NCI-H187 (cell line): Measurements from ENCODE around the gene USP44.
"Not testable (repeated sequence)": the region's sequence is repeated elsewhere in the genome, so short reads cannot be mapped to it uniquely, and the experiment has no call there.

Source experiments
- DNase-seq, 2 experiments: peaks; one replicate each; lab custom pipeline; 2025; lab: John Stamatoyannopoulos, UW

Gene USP44

GRCh38 chr12:95506707-95507523 lies 44.4 kb downstream of the USP44 start:
- DNase-seq: no peak

- no peak for DNase-seq
These were observed 46.2 kb downstream of the USP44 start for GRCh38 chr12:95505039-95505438.

GRCh38 chr12:95504140-95504539 lies 47.1 kb downstream of the USP44 start:
- no peak for DNase-seq

- DNase-seq: no peak
These were observed 51.5 kb downstream of the USP44 start for GRCh38 chr12:95499772-95500171.

GRCh38 chr12:95498968-95499367 lies 52.3 kb downstream of the USP44 start:
- DNase-seq: no peak

GRCh38 chr12:95497031-95497430 lies 54.2 kb downstream of the USP44 start:
- no peak for DNase-seq

- DNase-seq: no peak
These were observed 55.8 kb downstream of the USP44 start for GRCh38 chr12:95495433-95495832.

GRCh38 chr12:95494888-95495287 lies 56.4 kb downstream of the USP44 start:
- no peak for DNase-seq

GRCh38 chr12:95492462-95492861 lies 58.8 kb downstream of the USP44 start:
- DNase-seq: no peak

GRCh38 chr12:95487024-95487423 lies 64.3 kb downstream of the USP44 start:
- DNase-seq: no peak

- DNase-seq: no peak
These were observed 66.8 kb downstream of the USP44 start for GRCh38 chr12:95484524-95484923.

GRCh38 chr12:95482564-95482963 lies 68.7 kb downstream of the USP44 start:
- not testable (repeated sequence) for DNase-seq

- DNase-seq: no peak
These were observed 69.4 kb downstream of the USP44 start for GRCh38 chr12:95481888-95482287.

GRCh38 chr12:95481072-95481471 lies 70.2 kb downstream of the USP44 start:
- no peak for DNase-seq

- DNase-seq: no peak
These were observed 71.0 kb downstream of the USP44 start for GRCh38 chr12:95480230-95480629.

GRCh38 chr12:95474660-95474958 lies 76.7 kb downstream of the USP44 start:
- no peak for DNase-seq

GRCh38 chr12:95473884-95474659 lies 77.2 kb downstream of the USP44 start, which contains the start of gene METAP2:
Gene METAP2, plus strand, starts transcription at chr12:95474152. Its CDS starts 28 bp downstream, at chr12:95474180.
- DNase-seq: peak; percentile 87 to 96

GRCh38 chr12:95473231-95473883 lies 77.9 kb downstream of the USP44 start:
- no peak for DNase-seq

GRCh38 chr12:95470300-95470699 lies 81.0 kb downstream of the USP44 start:
- no peak for DNase-seq
